Tibial nerve (tissue), 4 donors: ENCODE data around the gene LACRT.

Experiments
- CTCF ChIP-seq, 5 experiments: fragments of 200-600 bp in 3 of 5; fragments of 450-650 bp in 2 of 5; sonication (generic) in 3 of 5; IDR thresholded peaks; one replicate each; pipeline ENCODE4 v1.5.1; 2016 to 2019; ENCODE audit warnings: antibody characterized with exemption in 5 of 5, mild to moderate bottlenecking in 3 of 5, moderate library complexity in 2 of 5
- EP300 ChIP-seq, 2 donors: sonication (generic); formaldehyde crosslinking; IDR thresholded peaks; one replicate each; pipeline ENCODE4 v1.6.1; 2017; ENCODE audit warnings: antibody characterized with exemption in 2 of 2, mild to moderate bottlenecking in 1 of 2
- POLR2A ChIP-seq, 2 donors: fragments of 450-650 bp; IDR thresholded peaks; one replicate each; pipeline ENCODE4 v1.6.1; 2017; ENCODE audit warnings: antibody characterized with exemption in 2 of 2, mild to moderate bottlenecking in 2 of 2, moderate library complexity in 2 of 2

GRCh38 chr12:54661048-54661447, 26.4 kb upstream of the LACRT start:
- TF ChIP-seq CTCF (IDR thresholded peaks at IDR 0.05) = no peak
- TF ChIP-seq POLR2A (IDR thresholded peaks at IDR 0.05) = no peak
- TF ChIP-seq EP300 (IDR thresholded peaks at IDR 0.05) = no peak
